Activated CD4-positive, alpha-beta T cell treated with anti-CD3 and anti-CD28 coated beads, Interleukin-2, amount 50 U/mL, for 48 hours (primary cell): ENCODE measurements around the gene PIGR.

Experiments used
- DNase-seq, 2 experiments: peaks; one replicate each; pipeline ENCODE4 v3.0.0-alpha.2; 2020

PIGR gene

GRCh38 chr1:206909161-206909882 lies 36.9 kb downstream of the PIGR start:
- DNase-seq = peak in 1 of 2 experiments; percentile 57

- DNase-seq = no peak
Observed at GRCh38 chr1:206908038-206908437, 38.2 kb downstream of the PIGR start.

- DNase-seq = no peak
Observed at GRCh38 chr1:206907304-206907991, 38.8 kb downstream of the PIGR start.

- DNase-seq = peak in 1 of 2 experiments; percentile 66
Observed at GRCh38 chr1:206905295-206906164, 40.7 kb downstream of the PIGR start.

- no peak for DNase-seq
Observed at GRCh38 chr1:206904423-206905142, 41.7 kb downstream of the PIGR start.

- DNase-seq = no peak
Observed at GRCh38 chr1:206903687-206904086, 42.6 kb downstream of the PIGR start.

GRCh38 chr1:206902702-206903101 lies 43.6 kb downstream of the PIGR start:
- DNase-seq = no peak

- no peak for DNase-seq
Observed at GRCh38 chr1:206901944-206902343, 44.3 kb downstream of the PIGR start.

- DNase-seq = no peak
Observed at GRCh38 chr1:206900149-206900548, 46.1 kb downstream of the PIGR start.

- DNase-seq = no peak
Observed at GRCh38 chr1:206899717-206900116, 46.5 kb downstream of the PIGR start.

- no peak for DNase-seq
Observed at GRCh38 chr1:206898915-206899431, 47.3 kb downstream of the PIGR start.

GRCh38 chr1:206898089-206898914 lies 48.0 kb downstream of the PIGR start:
- DNase-seq = no peak

- peak; percentile 76 to 84 for DNase-seq
Observed at GRCh38 chr1:206897175-206897574, 49.1 kb downstream of the PIGR start, which contains the start of gene IL24. TSS of gene IL24 (plus strand) at chr1:206897443. CDS start at chr1:206897833, 390 bp downstream.

GRCh38 chr1:206896261-206896660 lies 50.0 kb downstream of the PIGR start:
- no peak for DNase-seq

GRCh38 chr1:206895837-206896242 lies 50.4 kb downstream of the PIGR start:
- no peak for DNase-seq

- DNase-seq = no peak
Observed at GRCh38 chr1:206895325-206895724, 50.9 kb downstream of the PIGR start.

GRCh38 chr1:206893380-206893779 lies 52.9 kb downstream of the PIGR start:
- no peak for DNase-seq

GRCh38 chr1:206892351-206892984 lies 53.8 kb downstream of the PIGR start:
- DNase-seq = no peak

GRCh38 chr1:206891412-206891811 lies 54.9 kb downstream of the PIGR start:
- no peak for DNase-seq

- peak in 1 of 2 experiments; percentile 39 for DNase-seq
Observed at GRCh38 chr1:206890125-206891060, 55.9 kb downstream of the PIGR start.
